ENCODE data around the gene SULT2A1.
"Not testable (repeated sequence)": the region's sequence is repeated elsewhere in the genome, so short reads cannot be mapped to it uniquely, and the experiment has no call there.

SULT2A1 gene

GRCh38 chr19:47860602-47861297, 25.4 kb downstream of the SULT2A1 start:
- DNase-seq (ENCODE audit: low read depth), result no peak

- not testable (repeated sequence) for DNase-seq (ENCODE audit: low read depth)
Measured at GRCh38 chr19:47859838-47860237, 26.3 kb downstream of the SULT2A1 start.

- DNase-seq (ENCODE audit: low read depth), result not testable (repeated sequence)
Measured at GRCh38 chr19:47858646-47859285, 27.3 kb downstream of the SULT2A1 start, which contains the start of gene TPRX2. Gene TPRX2 (plus strand): TSS chr19:47859235. CDS start chr19:47859247, 12 bp downstream.

- DNase-seq (ENCODE audit: low read depth), result not testable (repeated sequence)
Measured at GRCh38 chr19:47858231-47858630, 27.9 kb downstream of the SULT2A1 start.

DNA sequence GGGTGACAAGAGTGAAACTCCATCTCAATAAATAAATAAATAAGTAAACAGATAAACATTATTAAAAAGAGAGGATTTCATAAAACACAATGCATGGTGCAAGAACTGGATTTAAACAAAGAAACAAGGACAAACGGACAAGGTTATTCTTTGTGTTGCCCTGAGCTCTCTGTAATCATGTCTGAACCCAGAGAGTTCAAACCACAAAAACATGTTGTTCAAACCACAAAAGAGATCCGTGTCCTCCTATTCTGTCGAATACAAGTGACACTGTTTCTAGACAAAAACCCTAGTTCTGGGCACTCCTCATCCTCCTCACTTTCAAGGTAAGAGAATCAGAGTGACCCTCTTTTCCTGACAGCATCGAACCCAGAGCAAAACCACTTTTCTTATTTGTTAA, 31.7 kb downstream of the SULT2A1 start:
- no peak for DNase-seq (ENCODE audit: low read depth)

DNA sequence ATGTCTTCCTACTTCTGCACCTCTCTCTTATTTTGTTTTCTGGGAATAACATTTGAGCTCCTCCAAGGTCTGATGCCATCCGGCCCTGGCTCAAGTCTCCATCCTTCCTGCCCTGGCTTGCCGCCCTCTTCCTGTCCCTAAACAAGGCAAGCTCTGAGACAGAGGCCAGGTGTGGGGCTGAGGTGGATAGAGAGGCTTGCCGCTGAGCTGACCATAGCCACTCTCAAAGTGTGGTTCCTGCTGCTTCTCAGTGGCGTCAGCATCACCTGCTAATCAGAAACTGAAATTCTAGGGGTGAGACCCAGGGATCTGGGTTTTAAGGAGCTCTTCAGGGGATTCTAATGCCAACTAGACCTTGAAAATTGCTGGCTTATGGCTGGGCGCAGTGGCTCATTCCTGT, 33.1 kb downstream of the SULT2A1 start:
- no peak for DNase-seq (ENCODE audit: low read depth)

DNA sequence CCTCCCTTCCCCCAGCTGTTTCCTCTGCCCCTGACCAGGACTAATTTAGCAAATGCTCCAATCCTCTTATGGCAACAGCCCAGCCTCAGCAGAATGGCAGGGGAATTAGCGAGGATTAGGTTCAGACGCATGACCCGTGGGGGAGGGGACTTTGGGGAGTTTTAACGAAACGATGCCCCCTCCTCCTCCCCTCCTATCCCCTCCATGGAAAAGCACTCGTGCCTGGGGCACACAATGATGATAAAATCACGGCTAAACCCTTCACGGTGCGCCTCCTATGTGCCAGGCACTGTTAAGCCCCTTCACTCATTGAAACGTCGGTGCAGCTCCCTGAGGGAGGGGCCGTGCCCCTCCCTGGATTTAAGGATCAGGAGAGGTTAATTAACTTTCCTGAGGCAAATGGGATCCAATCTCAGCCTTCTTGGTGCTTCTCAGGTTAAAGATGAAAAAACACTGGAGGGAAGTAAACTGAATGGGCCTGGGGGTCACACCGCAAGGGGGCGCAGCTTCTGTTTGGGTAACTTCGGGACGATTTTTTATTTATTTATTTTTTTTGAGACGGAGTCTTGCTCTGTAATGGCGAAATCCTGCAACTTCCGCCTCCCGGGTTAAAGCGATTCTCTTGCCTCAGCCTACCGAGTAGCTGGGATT, 37.2 kb downstream of the SULT2A1 start:
- peak; percentile 3 for DNase-seq (ENCODE audit: low read depth)

- no peak for DNase-seq (ENCODE audit: low read depth)
Measured at GRCh38 chr19:47848425-47848822, 37.7 kb downstream of the SULT2A1 start.

- no peak for DNase-seq (ENCODE audit: low read depth)
Measured at GRCh38 chr19:47842941-47843340, 43.2 kb downstream of the SULT2A1 start.

DNA sequence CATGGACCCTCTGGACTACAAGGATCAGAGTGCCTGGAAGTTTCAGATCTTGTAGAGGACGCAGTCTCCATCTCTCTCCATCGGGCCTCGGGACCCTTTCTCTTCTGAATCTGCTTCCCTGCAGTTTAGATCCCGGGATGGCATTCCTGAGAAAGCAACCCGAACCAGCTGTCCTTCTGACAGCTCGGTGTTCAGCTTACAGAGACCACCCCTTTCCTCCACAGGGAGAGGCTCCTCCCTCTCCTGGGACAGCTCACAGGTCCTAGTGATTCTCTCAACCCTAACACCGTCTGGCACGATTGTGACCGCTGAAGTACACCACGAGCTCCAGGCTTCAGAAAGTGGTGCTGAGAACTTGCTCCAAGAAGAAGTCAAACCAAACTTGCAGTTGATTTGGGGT, 46.2 kb downstream of the SULT2A1 start:
- no peak for DNase-seq (ENCODE audit: low read depth)

- no peak for DNase-seq (ENCODE audit: low read depth)
Measured at GRCh38 chr19:47839411-47839810, 46.7 kb downstream of the SULT2A1 start.

- DNase-seq (ENCODE audit: low read depth), result no peak
Measured at GRCh38 chr19:47836038-47836437, 50.1 kb downstream of the SULT2A1 start.

DNA sequence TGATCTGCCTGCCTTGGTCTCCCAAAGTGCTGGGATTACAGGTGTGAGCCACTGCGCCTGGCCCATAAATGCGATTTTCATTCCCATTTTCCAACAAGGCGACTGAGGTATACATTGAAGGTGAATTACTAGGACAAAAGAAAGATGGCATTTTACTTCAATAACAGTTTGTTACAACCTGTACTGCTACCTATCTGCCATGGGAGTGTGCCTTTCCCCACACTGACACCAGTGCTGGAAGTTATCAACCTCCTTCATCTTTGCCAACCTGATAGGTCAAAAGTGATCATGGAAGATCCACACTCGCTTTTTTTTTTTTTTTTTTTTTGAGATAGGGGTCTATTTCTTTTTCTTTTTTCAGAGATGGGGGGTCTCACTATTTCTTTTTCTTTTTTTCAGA, 53.4 kb downstream of the SULT2A1 start:
- no peak for DNase-seq (ENCODE audit: low read depth)

- no peak for DNase-seq (ENCODE audit: low read depth)
Measured at GRCh38 chr19:47826800-47827199, 59.3 kb downstream of the SULT2A1 start.

GRCh38 chr19:47824396-47824795, 61.7 kb downstream of the SULT2A1 start:
- no peak for DNase-seq (ENCODE audit: low read depth)

- no peak for DNase-seq (ENCODE audit: low read depth)
Measured at GRCh38 chr19:47821460-47822020, 64.6 kb downstream of the SULT2A1 start, which contains the start of gene CRX. Gene CRX (plus strand): TSS chr19:47821937. CDS start chr19:47834444, 12,507 bp downstream.

Data from activated T-helper 1 cell treated with Interleukin-2 at 50 U/mL for 16 hours (primary cell).